ENCODE data around the gene MRPL3. TPM values are rescaled to one million over a fixed set of nuclear protein-coding genes. Genes with fewer than 3 reads are reported as not detected.

The MRPL3 gene
- total RNA-seq, 4 donors from 2014 or later, result 23.9 to 64.3 (median 37.4) TPM

- no peak for DNase-seq
- no peaks in the 10 kb centered on the region for H3K27me3 ChIP-seq
- no peak for TF ChIP-seq POLR2A (IDR thresholded peaks at IDR 0.05)
- TF ChIP-seq, protein P1, sequence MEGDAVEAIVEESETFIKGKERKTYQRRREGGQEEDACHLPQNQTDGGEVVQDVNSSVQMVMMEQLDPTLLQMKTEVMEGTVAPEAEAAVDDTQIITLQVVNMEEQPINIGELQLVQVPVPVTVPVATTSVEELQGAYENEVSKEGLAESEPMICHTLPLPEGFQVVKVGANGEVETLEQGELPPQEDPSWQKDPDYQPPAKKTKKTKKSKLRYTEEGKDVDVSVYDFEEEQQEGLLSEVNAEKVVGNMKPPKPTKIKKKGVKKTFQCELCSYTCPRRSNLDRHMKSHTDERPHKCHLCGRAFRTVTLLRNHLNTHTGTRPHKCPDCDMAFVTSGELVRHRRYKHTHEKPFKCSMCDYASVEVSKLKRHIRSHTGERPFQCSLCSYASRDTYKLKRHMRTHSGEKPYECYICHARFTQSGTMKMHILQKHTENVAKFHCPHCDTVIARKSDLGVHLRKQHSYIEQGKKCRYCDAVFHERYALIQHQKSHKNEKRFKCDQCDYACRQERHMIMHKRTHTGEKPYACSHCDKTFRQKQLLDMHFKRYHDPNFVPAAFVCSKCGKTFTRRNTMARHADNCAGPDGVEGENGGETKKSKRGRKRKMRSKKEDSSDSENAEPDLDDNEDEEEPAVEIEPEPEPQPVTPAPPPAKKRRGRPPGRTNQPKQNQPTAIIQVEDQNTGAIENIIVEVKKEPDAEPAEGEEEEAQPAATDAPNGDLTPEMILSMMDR (IDR thresholded peaks at IDR 0.05), result no peak
- no peak for TF ChIP-seq EP300 (IDR thresholded peaks at IDR 0.05; ENCODE audit: low read depth)
- no peak for TF ChIP-seq POLR2AphosphoS5 (IDR thresholded peaks at IDR 0.05)
- 43 to 59% methylated on average over 1 of the region's 1 CpG for WGBS, 2 donors (ENCODE audit: low coverage in 1 of 2)
- no peaks in the 10 kb centered on the region for H3K9me3 ChIP-seq
- no peaks in the 10 kb centered on the region for H3K36me3 ChIP-seq
- intact Hi-C loops (cut with DNase I; ENCODE audit: low total_unique reads) (no loop called here), in situ Hi-C loops (cut with MboI; ENCODE audit: low pct_ligation_motif_present in 1 of 4, low pct_unique_long_range_greater_than_20kb in 1 of 4, low sequenced_read_pairs in 3 of 4) (no loop called here)
- H3K4me3 ChIP-seq, result no peak overlapping the region
- H3K4me1 ChIP-seq, result peaks cover 0 to 7% (median 0%) of the 10 kb centered on the region in 4 donors
- H3K27ac ChIP-seq, result no peak overlapping the region
These were observed 38.5 kb upstream of the MRPL3 start for GRCh38 chr3:131541288-131541687.

- DNase-seq, result no peak
- Histone ChIP-seq H3K4me3 (no peak overlapping the region), H3K36me3 (no peaks in the 10 kb centered on the region), H3K9me3 (no peaks in the 10 kb centered on the region), H3K27me3 (no peaks in the 10 kb centered on the region), H3K27ac (no peak overlapping the region), H3K4me1 (peaks cover 0 to 7% (median 0%) of the 10 kb centered on the region in 4 donors)
- TF ChIP-seq, protein P1 (IDR thresholded peaks at IDR 0.05), result no peak
- TF ChIP-seq EP300 (IDR thresholded peaks at IDR 0.05; ENCODE audit: low read depth) (no peak), POLR2A (IDR thresholded peaks at IDR 0.05) (no peak), POLR2AphosphoS5 (IDR thresholded peaks at IDR 0.05) (no peak)
- WGBS, 2 donors (ENCODE audit: low coverage in 1 of 2), result 81% methylated on average over 2 of the region's 2 CpGs; no CpG with 5 or more reads in 1 of the 2 donors
- intact Hi-C loops (cut with DNase I; ENCODE audit: low total_unique reads) (no loop called here), in situ Hi-C loops (cut with MboI; ENCODE audit: low pct_ligation_motif_present in 1 of 4, low pct_unique_long_range_greater_than_20kb in 1 of 4, low sequenced_read_pairs in 3 of 4) (no loop called here)
These were observed 38.0 kb upstream of the MRPL3 start for GRCh38 chr3:131540821-131541220.

GRCh38 chr3:131540143-131540542 lies 37.4 kb upstream of the MRPL3 start:
- no peak for TF ChIP-seq POLR2A (IDR thresholded peaks at IDR 0.05)
- TF ChIP-seq POLR2AphosphoS5 (IDR thresholded peaks at IDR 0.05), result no peak
- TF ChIP-seq, protein P1 (IDR thresholded peaks at IDR 0.05), result no peak
- no peak for TF ChIP-seq EP300 (IDR thresholded peaks at IDR 0.05; ENCODE audit: low read depth)
- H3K27ac ChIP-seq, result no peak overlapping the region
- no peaks in the 10 kb centered on the region for H3K27me3 ChIP-seq
- in situ Hi-C loops (cut with MboI; ENCODE audit: low pct_ligation_motif_present in 1 of 4, low pct_unique_long_range_greater_than_20kb in 1 of 4, low sequenced_read_pairs in 3 of 4) (no loop called here), intact Hi-C loops (cut with DNase I; ENCODE audit: low total_unique reads) (no loop called here)
- H3K4me1 ChIP-seq, result peaks cover 0 to 7% (median 0%) of the 10 kb centered on the region in 4 donors
- no peaks in the 10 kb centered on the region for H3K36me3 ChIP-seq
- DNase-seq, result no peak
- H3K9me3 ChIP-seq, result no peaks in the 10 kb centered on the region
- H3K4me3 ChIP-seq, result no peak overlapping the region

- H3K4me1 ChIP-seq, result peaks cover 0 to 5% (median 0%) of the 10 kb centered on the region in 4 donors
- H3K27me3 ChIP-seq, result no peaks in the 10 kb centered on the region
- TF ChIP-seq EP300 (IDR thresholded peaks at IDR 0.05; ENCODE audit: low read depth), result no peak
- TF ChIP-seq POLR2AphosphoS5 (IDR thresholded peaks at IDR 0.05), result no peak
- TF ChIP-seq, protein P1 (IDR thresholded peaks at IDR 0.05), result no peak
- TF ChIP-seq POLR2A (IDR thresholded peaks at IDR 0.05), result no peak
- DNase-seq, result no peak
- in situ Hi-C loops (cut with MboI; ENCODE audit: low pct_ligation_motif_present in 1 of 4, low pct_unique_long_range_greater_than_20kb in 1 of 4, low sequenced_read_pairs in 3 of 4) (no loop called here), intact Hi-C loops (cut with DNase I; ENCODE audit: low total_unique reads) (no loop called here)
- no peak overlapping the region for H3K27ac ChIP-seq
- H3K36me3 ChIP-seq, result no peaks in the 10 kb centered on the region
- H3K4me3 ChIP-seq, result no peak overlapping the region
- 75 to 97% methylated on average over 1 of the region's 1 CpG for WGBS, 2 donors (ENCODE audit: low coverage in 1 of 2)
- no peaks in the 10 kb centered on the region for H3K9me3 ChIP-seq
These were observed 36.2 kb upstream of the MRPL3 start for GRCh38 chr3:131538968-131539367.

Measured in transverse colon (tissue), 4 donors.